ENCODE measurements around the gene PPP1R27. TPM values are rescaled to one million over a fixed set of nuclear protein-coding genes. Genes with fewer than 3 reads are reported as not detected.

Gene PPP1R27
- total RNA-seq, 1 donor from 2014 or later, result not detected

- Histone ChIP-seq H3K9ac (ENCODE audit: low read length) (no peak overlapping the region), H3K4me2 (ENCODE audit: low read length) (no peak overlapping the region), H3K4me1 (ENCODE audit: insufficient read depth, low read length) (no peaks in the 10 kb centered on the region), H3K27me3 (ENCODE audit: insufficient read depth, low read length) (no peaks in the 10 kb centered on the region), H3K36me3 (ENCODE audit: insufficient read depth, low read length) (peaks cover 51% of the 10 kb centered on the region), H3K9me3 (ENCODE audit: insufficient read depth, low read depth, low read length) (no peaks in the 10 kb centered on the region), H3K27ac (ENCODE audit: low read depth, low read length) (no peak overlapping the region), H3K4me3 (ENCODE audit: insufficient read depth, low read depth, low read length) (no peak overlapping the region), H3K79me2 (ENCODE audit: insufficient read depth, low read length) (peaks cover 42% of the 10 kb centered on the region), H2AFZ (ENCODE audit: low read depth, low read length) (no peak overlapping the region), H4K20me1 (ENCODE audit: insufficient read depth, low read length) (peaks cover 66% of the 10 kb centered on the region)
- no peak for FAIRE-seq
- Mint-ChIP-seq H3K27ac (ENCODE audit: unreplicated experiment) (no peak overlapping the region), H3K9me3 (ENCODE audit: unreplicated experiment) (no peaks in the 10 kb centered on the region), H3K4me1 (ENCODE audit: low read depth, unreplicated experiment) (no peaks in the 10 kb centered on the region), H3K4me3 (ENCODE audit: unreplicated experiment) (no peak overlapping the region), H3K27me3 (ENCODE audit: low read depth, unreplicated experiment) (no peaks in the 10 kb centered on the region), H3K36me3 (ENCODE audit: low read depth, unreplicated experiment) (peaks cover 13% of the 10 kb centered on the region)
- TF ChIP-seq CTCF (IDR thresholded peaks at IDR 0.05; ENCODE audit: insufficient read depth, low read depth, low read length) (no peak), EZH2 (IDR thresholded peaks at IDR 0.05; ENCODE audit: insufficient read depth, low read length) (no peak)
- no peak for DNase-seq (ENCODE audit: low read depth)
Observed at GRCh38 chr17:81849457-81849856, 14.6 kb upstream of the PPP1R27 start.

GRCh38 chr17:81846743-81847689, 12.2 kb upstream of the PPP1R27 start:
- Histone ChIP-seq H3K9me3 (ENCODE audit: insufficient read depth, low read depth, low read length) (no peaks in the 10 kb centered on the region), H3K4me1 (ENCODE audit: insufficient read depth, low read length) (no peaks in the 10 kb centered on the region), H3K27ac (ENCODE audit: low read depth, low read length) (no peak overlapping the region), H3K27me3 (ENCODE audit: insufficient read depth, low read length) (no peaks in the 10 kb centered on the region), H3K4me2 (ENCODE audit: low read length) (no peak overlapping the region), H3K9ac (ENCODE audit: low read length) (no peak overlapping the region), H3K4me3 (ENCODE audit: insufficient read depth, low read depth, low read length) (no peak overlapping the region), H3K36me3 (ENCODE audit: insufficient read depth, low read length) (peaks cover 42% of the 10 kb centered on the region), H3K79me2 (ENCODE audit: insufficient read depth, low read length) (peaks cover 20% of the 10 kb centered on the region), H4K20me1 (ENCODE audit: insufficient read depth, low read length) (peaks cover 66% of the 10 kb centered on the region), H2AFZ (ENCODE audit: low read depth, low read length) (no peak overlapping the region)
- TF ChIP-seq EZH2 (IDR thresholded peaks at IDR 0.05; ENCODE audit: insufficient read depth, low read length) (no peak), CTCF (IDR thresholded peaks at IDR 0.05; ENCODE audit: insufficient read depth, low read depth, low read length) (no peak)
- no peaks in the 10 kb centered on the region for H3K27me3 Mint-ChIP-seq (ENCODE audit: low read depth, unreplicated experiment)
- no peaks in the 10 kb centered on the region for H3K9me3 Mint-ChIP-seq (ENCODE audit: unreplicated experiment)
- H3K4me3 Mint-ChIP-seq (ENCODE audit: unreplicated experiment), result no peak overlapping the region
- H3K36me3 Mint-ChIP-seq (ENCODE audit: low read depth, unreplicated experiment), result peaks cover 13% of the 10 kb centered on the region
- FAIRE-seq (no peak), DNase-seq (ENCODE audit: low read depth) (no peak)
- no peaks in the 10 kb centered on the region for H3K4me1 Mint-ChIP-seq (ENCODE audit: low read depth, unreplicated experiment)
- no peak overlapping the region for H3K27ac Mint-ChIP-seq (ENCODE audit: unreplicated experiment)
